Lower leg skin (tissue), 4 donors: Measurements from ENCODE around the gene DOCK1. TPM values are rescaled to one million over a fixed set of nuclear protein-coding genes. Genes with fewer than 3 reads are reported as not detected.
"Not testable (repeated sequence)": the region's sequence is repeated elsewhere in the genome, so short reads cannot be mapped to it uniquely, and the experiment has no call there.

ENCODE experiments used
- DNase-seq, 2 donors: peaks; one replicate each; pipeline ENCODE4 v3.0.0-alpha.2; 2019; ENCODE audit warnings: low spot score in 2 of 2
- H3K4me3 ChIP-seq: fragments of 200-600 bp; sonication (generic); 2 replicates; pipeline ENCODE4 v1.5.1; 2017; ENCODE audit warnings: mild to moderate bottlenecking, low read depth; ENCODE audit not compliant: poor library complexity, severe bottlenecking
- POLR2A ChIP-seq, 2 donors: fragments of 450-650 bp; IDR thresholded peaks; one replicate each; pipeline ENCODE4 v1.6.1; 2016 to 2017; ENCODE audit warnings: antibody characterized with exemption in 2 of 2, mild to moderate bottlenecking in 1 of 2, moderate library complexity in 1 of 2
- whole genome bisulfite sequencing, 2 donors: methylation state at CpG; one replicate each; pipeline ENCODE4 v1.1.5; 2018; 5-methylcytosine and 5-hydroxymethylcytosine counted together
- intact Hi-C: fragments of 100-400 bp; cut with DNase I; formaldehyde crosslinking; loops from one replicate; pipeline ENCODE4 v1.15.0; 2023; ENCODE audit warnings: low total_unique reads
- total RNA-seq, 4 donors: library from RNA; depleted of rRNA; stranded (reverse); fragments of >200 nt; gene quantifications; one replicate each; pipeline ENCODE4 v1.1.0, GENCODE V29; 2016
- TF ChIP-seq, protein P1 (sequence below), 3 donors: fragments of 450-650 bp; IDR thresholded peaks; one replicate each; pipeline ENCODE4 v1.5.1; 2016; ENCODE audit warnings: antibody characterized with exemption in 3 of 3, mild to moderate bottlenecking in 3 of 3, moderate library complexity in 2 of 3

DOCK1 gene
- total RNA-seq, 4 donors from 2014 or later, result 76.6 to 108 (median 83.4) TPM

DNA sequence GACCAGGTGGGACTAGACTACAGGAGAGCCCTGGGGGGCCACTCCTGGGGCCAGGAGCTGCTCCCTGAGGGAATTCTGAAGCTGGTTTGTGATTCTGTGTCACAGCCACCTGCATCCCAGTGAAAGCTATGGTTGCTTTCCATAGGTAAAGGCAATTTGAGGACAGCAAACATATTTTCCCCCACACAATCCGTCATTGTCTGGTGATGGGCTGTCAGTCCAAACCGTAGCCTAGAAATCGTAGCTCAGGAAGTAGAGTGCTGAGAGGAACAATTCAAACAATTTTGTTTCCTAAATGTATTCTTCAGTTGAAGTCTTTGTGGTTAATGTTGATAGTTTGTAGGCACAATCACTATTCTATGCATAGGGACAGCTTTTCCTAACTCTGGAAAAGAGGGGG lies 397.1 kb downstream of the DOCK1 start:
- 55 to 66% methylated on average over 3 of the region's 3 CpGs for WGBS, 2 donors
- no peak for DNase-seq
- no peak overlapping the region for H3K4me3 ChIP-seq
- no peak for TF ChIP-seq POLR2A (IDR thresholded peaks at IDR 0.05)
- TF ChIP-seq, protein P1, sequence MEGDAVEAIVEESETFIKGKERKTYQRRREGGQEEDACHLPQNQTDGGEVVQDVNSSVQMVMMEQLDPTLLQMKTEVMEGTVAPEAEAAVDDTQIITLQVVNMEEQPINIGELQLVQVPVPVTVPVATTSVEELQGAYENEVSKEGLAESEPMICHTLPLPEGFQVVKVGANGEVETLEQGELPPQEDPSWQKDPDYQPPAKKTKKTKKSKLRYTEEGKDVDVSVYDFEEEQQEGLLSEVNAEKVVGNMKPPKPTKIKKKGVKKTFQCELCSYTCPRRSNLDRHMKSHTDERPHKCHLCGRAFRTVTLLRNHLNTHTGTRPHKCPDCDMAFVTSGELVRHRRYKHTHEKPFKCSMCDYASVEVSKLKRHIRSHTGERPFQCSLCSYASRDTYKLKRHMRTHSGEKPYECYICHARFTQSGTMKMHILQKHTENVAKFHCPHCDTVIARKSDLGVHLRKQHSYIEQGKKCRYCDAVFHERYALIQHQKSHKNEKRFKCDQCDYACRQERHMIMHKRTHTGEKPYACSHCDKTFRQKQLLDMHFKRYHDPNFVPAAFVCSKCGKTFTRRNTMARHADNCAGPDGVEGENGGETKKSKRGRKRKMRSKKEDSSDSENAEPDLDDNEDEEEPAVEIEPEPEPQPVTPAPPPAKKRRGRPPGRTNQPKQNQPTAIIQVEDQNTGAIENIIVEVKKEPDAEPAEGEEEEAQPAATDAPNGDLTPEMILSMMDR (IDR thresholded peaks at IDR 0.05), result no peak
- intact Hi-C loops, result no loop called here

DNA sequence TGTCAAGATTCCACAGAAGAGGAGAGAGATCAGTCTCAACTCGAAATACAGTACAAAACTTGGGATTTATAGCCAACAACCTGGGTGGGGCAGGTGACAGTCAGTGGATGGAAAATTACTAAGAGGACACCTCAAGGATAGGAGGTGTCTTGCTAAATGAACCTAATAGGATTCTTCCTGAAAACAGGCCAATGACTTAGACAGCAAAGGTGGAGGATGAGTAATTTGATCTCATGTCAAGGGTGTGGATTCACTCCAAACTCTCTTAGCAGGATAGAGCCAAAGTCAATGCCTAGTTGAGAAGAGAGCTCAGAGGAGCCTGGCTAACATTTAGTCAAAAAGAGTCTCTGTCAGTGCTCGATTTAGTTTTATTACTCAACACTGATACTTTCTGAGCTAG lies 397.9 kb downstream of the DOCK1 start:
- TF ChIP-seq, protein P1 (IDR thresholded peaks at IDR 0.05), result no peak
- no peak for TF ChIP-seq POLR2A (IDR thresholded peaks at IDR 0.05)
- H3K4me3 ChIP-seq, result no peak overlapping the region
- DNase-seq, result no peak
- intact Hi-C loops, result no loop called here
- WGBS, 2 donors, result 47 to 49% methylated on average over 2 of the region's 2 CpGs

DNA sequence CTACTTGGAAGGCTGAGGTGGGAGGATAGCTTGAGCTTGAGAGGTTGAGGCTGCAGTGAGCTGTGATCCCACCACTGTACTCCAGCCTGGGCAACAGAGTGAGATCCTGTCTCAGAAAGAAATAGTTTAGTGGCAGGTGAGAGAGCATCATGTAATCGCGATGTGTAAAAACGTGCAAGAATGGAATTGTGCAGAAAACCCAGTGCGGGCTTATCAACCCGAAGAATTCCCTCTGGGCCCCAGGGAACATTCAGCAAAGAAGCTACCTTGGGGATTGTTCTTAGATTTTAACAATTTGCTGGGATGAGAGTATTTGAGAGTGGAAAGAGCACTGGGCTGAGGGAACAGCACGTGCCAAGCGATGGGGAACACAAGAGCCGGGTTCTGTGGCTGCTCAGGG lies 398.5 kb downstream of the DOCK1 start:
- WGBS, 2 donors, result 94 to 99% methylated on average over 8 of the region's 8 CpGs

DNA sequence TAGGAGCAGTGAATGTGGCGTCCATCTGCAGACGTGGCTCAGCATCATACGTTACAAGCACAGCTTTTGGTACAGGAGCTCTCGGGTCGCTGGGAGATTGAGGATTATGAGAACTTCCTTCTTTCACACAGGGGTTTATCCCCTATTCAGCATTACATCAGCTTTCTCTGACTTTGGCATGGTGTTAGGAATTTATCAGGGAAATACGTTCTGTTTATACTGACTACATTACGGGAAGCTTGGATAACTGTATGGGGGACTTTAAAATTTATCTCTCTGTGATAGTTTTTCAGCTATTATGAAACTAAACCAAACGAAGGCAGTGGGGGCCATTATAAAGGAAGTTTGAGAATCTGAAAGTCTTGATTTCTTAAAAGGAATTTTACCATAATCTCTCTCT lies 401.3 kb downstream of the DOCK1 start:
- H3K4me3 ChIP-seq, result no peak overlapping the region
- DNase-seq, result no peak
- intact Hi-C loops, result no loop called here
- 92 to 94% methylated on average over 8 of the region's 8 CpGs for WGBS, 2 donors
- TF ChIP-seq, protein P1 (IDR thresholded peaks at IDR 0.05), result no peak
- no peak for TF ChIP-seq POLR2A (IDR thresholded peaks at IDR 0.05)

More for the DNA sequence above, 398.5 kb downstream of the DOCK1 start:
- TF ChIP-seq, protein P1 (IDR thresholded peaks at IDR 0.05), result no peak
- no peak for TF ChIP-seq POLR2A (IDR thresholded peaks at IDR 0.05)
- no peak for DNase-seq
- H3K4me3 ChIP-seq, result no peak overlapping the region
- intact Hi-C loops, result no loop called here

DNA sequence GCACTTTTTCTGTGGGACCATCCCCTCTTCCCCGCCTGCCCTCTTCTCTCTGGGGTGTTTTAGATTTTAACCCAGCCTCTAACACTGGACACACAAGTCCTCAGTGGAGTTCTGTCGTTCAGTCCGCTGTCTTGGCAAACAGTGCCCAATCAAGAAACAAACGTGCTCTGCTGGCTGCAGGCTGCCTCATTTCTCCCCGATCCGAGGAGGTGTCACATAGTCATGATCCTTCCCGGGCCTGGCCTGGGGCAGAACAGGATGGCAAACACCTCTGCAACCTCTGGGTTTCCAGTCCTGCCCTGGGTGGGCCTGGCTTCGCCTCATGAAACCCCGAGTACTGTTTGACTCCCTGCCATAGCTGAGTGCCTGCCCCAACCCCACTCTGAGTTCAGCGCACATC lies 402.1 kb downstream of the DOCK1 start:
- DNase-seq, result no peak
- H3K4me3 ChIP-seq, result no peak overlapping the region
- TF ChIP-seq, protein P1 (IDR thresholded peaks at IDR 0.05), result no peak
- no peak for TF ChIP-seq POLR2A (IDR thresholded peaks at IDR 0.05)
- intact Hi-C loops, result no loop called here
- 87 to 91% methylated on average over 10 of the region's 10 CpGs for WGBS, 2 donors

DNA sequence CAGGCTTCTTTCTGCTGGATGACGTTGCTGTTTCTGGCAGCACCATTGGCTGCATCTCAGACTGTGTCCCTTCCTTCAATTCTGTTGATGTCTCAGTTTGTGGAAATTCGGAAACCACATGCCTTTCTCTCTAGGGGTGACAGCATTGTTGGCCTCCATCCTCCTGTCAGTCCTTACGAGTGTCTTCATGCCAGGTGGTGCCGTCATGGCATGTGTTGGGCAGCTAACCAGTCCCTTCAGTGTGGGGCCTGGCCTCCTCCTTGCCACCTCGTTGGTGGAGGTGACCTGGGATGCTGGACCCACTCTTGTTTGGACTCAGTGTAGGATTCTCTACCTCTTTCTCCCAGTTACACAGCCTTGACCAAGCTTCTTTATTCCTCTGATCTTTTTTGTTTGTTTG lies 402.8 kb downstream of the DOCK1 start:
- 86 to 89% methylated on average over 4 to 5 of the region's 5 CpGs for WGBS, 2 donors
- TF ChIP-seq, protein P1 (IDR thresholded peaks at IDR 0.05), result no peak
- no peak for TF ChIP-seq POLR2A (IDR thresholded peaks at IDR 0.05)
- DNase-seq, result no peak
- H3K4me3 ChIP-seq, result no peak overlapping the region
- intact Hi-C loops, result no loop called here

DNA sequence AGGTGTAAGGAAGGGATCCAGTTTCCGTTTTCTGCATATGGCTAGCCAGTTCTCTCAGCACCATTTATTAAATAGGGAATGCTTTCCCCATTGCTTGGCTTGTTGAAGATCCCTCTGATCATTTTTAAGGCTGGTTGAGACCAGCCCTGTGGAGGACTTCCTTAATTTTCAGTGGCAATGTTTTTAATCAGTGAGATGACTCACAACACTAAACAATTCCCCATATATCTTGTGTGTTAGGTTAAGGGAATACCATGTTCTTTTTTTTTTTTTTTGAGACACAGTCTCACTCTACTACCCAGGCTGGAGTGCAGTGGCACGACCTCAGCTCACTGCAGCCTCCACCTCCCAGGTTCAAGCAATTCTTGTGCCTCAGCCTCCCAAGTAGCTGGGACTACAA lies 404.4 kb downstream of the DOCK1 start:
- WGBS, 2 donors, result 74 to 82% methylated on average over 2 of the region's 2 CpGs
- intact Hi-C loops, DNase-seq, H3K4me3 ChIP-seq: not testable (repeated sequence)
